ENCODE measurements around the gene OPA1.

- TF ChIP-seq CTCF (IDR thresholded peaks at IDR 0.05) = no peak
- no peak for TF ChIP-seq POLR2A (IDR thresholded peaks at IDR 0.05)
These were observed 100.8 kb downstream of the OPA1 start for GRCh38 chr3:193693774-193694173.
